Measurements from ENCODE around the gene MPZL2. TPM values are rescaled to one million over a fixed set of nuclear protein-coding genes. Genes with fewer than 3 reads are reported as not detected.

Gene MPZL2
- total RNA-seq, 1 experiment from 2014 or later: 0.26 TPM

- H3K4me3 Mint-ChIP-seq: no peak overlapping the region
- DNase-seq: no peak
- H3K9ac ChIP-seq (ENCODE audit: extremely low read depth, insufficient read length, low read length): no peak overlapping the region
- H2BK120ac ChIP-seq (ENCODE audit: low read depth, low read length, poor library complexity, severe bottlenecking): no peak overlapping the region
- H3K36me3 Mint-ChIP-seq (ENCODE audit: insufficient read depth in 1 of 3, low read depth in 3 of 3): no peaks in the 10 kb centered on the region
- H2AFZ ChIP-seq (ENCODE audit: low read length): no peak overlapping the region
- peaks cover 3 to 4% of the 10 kb centered on the region in 2 experiments for H3K4me1 Mint-ChIP-seq
- no peak overlapping the region for H3T11ph ChIP-seq (ENCODE audit: low read length)
- H3K4me1 ChIP-seq (ENCODE audit: insufficient read depth, low read length): no peaks in the 10 kb centered on the region
- H2BK5ac ChIP-seq (ENCODE audit: insufficient read length, low read length): no peak overlapping the region
- no peak overlapping the region for H4K5ac ChIP-seq (ENCODE audit: insufficient read length, low read depth, low read length)
- no peak overlapping the region for H4K8ac ChIP-seq (replicated peaks; ENCODE audit: insufficient read length, low read depth, low read length)
- H3K27me3 Mint-ChIP-seq (ENCODE audit: low read depth): peaks cover 33% of the 10 kb centered on the region
- H3K27ac Mint-ChIP-seq: no peak overlapping the region
- H3K79me2 ChIP-seq (ENCODE audit: insufficient read depth, low read length): no peaks in the 10 kb centered on the region
- no peak for TF ChIP-seq CTCF (conservative IDR thresholded peaks at IDR 0.05)
- H3K56ac ChIP-seq (ENCODE audit: insufficient read length, low read depth, low read length): no peak overlapping the region
- no peak overlapping the region for H2BK12ac ChIP-seq (ENCODE audit: insufficient read length, low read depth, low read length)
- no peaks in the 10 kb centered on the region for H3K9me3 Mint-ChIP-seq
- no peaks in the 10 kb centered on the region for H4K20me1 ChIP-seq (ENCODE audit: control insufficient read depth, insufficient read depth, insufficient read length)
- H3K23me2 ChIP-seq (ENCODE audit: insufficient read length, low read depth, low read length, poor library complexity, severe bottlenecking): no peaks in the 10 kb centered on the region
- H3K23ac ChIP-seq (ENCODE audit: insufficient read length, low read depth, low read length): no peak overlapping the region
- no peak overlapping the region for H2BK20ac ChIP-seq (ENCODE audit: low read depth, low read length, poor library complexity, severe bottlenecking)
- H2AK5ac ChIP-seq (ENCODE audit: insufficient read length, low read length): no peak overlapping the region
- H3K27ac ChIP-seq (ENCODE audit: insufficient read length, low read depth, low read length): no peak overlapping the region
- H3K9me3 ChIP-seq (ENCODE audit: control insufficient read depth, low read depth, low read length): no peaks in the 10 kb centered on the region
- H3K4ac ChIP-seq (ENCODE audit: low read depth, low read length): no peak overlapping the region
- no CpG with 5 or more reads among the region's 2 CpGs for WGBS (ENCODE audit: extremely low coverage, insufficient read length, low lambda C conversion rate)
- no peak overlapping the region for H3K18ac ChIP-seq (ENCODE audit: insufficient read length, low read depth, low read length)
- H3K4me2 ChIP-seq (ENCODE audit: insufficient read depth, insufficient read length, low read length): no peak overlapping the region
- H3K14ac ChIP-seq (ENCODE audit: insufficient read depth, low read length): no peak overlapping the region
- no peak overlapping the region for H4K91ac ChIP-seq (ENCODE audit: insufficient read length, low read depth, low read length)
- no peaks in the 10 kb centered on the region for H3K79me1 ChIP-seq (ENCODE audit: insufficient read depth, low read depth, low read length, poor library complexity, severe bottlenecking)
- H3K27me3 ChIP-seq (ENCODE audit: insufficient read depth, low read length): no peaks in the 10 kb centered on the region
- H2BK15ac ChIP-seq (ENCODE audit: low read depth, low read length): no peak overlapping the region
These were observed 42.5 kb upstream of the MPZL2 start for GRCh38 chr11:118306556-118306955.

Measured in H9 (cell line).